SKM-1 (cell line): ENCODE data around the gene PLOD1.
"Not testable (repeated sequence)": the region's sequence is repeated elsewhere in the genome, so short reads cannot be mapped to it uniquely, and the experiment has no call there.

Source experiments
- DNase-seq: peaks from one replicate; lab custom pipeline; 2025; ENCODE audit not compliant: unreplicated experiment; lab: John Stamatoyannopoulos, UW

The PLOD1 gene

DNA sequence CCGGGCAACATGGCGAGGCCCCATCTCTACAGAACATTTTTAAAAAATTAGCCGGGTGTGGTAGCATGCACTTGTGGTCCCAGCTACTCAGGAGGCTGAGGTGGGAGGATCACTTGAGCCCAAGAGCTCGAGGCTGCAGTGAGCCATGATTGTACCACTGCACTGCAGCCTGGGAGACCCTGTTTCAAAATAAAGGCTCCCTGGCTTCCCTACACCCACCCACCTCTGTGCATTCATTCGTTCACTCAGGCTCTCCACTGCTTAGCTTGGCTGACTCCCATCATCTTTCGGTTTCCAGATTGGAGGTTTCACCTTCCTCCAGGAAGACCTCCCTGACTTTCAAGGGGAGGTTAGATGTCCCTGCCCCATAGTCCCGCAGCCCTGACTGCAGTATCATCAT lies 22.5 kb upstream of the PLOD1 start:
- DNase-seq = no peak

DNA sequence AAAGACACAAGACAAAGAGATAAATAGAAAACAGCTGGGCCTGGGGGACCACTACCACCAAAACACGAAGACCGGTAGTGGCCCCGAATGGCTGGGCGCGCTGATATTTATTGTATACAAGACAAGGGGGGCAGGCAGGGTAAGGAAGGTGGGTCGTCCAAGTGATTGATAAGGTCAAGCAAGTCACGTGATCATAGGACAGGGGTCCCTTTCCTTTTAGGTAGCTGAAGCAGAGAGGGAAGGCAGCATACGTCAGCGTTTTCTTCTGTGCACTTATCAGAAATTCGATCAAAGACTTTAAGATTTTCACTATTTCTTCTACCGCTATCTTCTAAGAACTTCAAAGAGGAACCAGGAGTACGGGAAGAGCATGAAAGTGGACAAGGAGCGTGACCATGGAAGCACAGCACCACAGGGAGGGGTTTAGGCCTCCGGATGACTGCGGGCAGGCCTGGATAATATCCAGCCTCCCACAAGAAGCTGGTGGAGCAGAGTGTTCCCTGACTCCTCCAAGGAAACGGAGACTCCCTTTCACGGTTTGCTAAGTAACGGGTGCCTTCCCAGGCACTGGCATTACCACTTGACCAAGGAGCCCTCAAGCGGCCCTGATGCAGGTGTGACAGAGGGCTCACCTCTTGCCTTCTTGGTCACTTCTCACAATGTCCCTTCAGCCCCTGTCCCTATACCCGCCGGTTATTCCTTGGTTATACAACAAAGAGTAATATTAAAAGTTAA lies 21.9 kb upstream of the PLOD1 start:
- not testable (repeated sequence) for DNase-seq

DNA sequence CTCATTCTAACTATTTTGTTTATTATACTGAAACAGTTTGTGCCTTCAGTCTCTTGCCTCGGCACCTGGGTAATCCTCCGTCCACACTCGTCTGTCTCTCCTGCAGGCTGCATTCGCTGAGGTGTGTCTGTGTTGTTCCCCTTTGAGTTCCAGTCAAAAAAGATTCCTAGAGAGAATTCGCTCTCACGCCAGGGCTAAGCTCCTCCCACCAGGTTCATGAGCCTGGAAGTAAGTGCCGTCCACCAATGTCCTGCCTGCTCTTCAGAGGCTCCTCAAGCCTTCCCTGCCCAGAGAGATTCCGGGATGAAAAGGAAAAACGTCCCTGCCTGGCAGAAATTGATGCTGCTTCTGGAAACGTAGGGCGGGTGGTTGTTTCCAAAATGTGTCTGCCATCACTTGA lies 21.2 kb upstream of the PLOD1 start:
- no peak for DNase-seq

DNA sequence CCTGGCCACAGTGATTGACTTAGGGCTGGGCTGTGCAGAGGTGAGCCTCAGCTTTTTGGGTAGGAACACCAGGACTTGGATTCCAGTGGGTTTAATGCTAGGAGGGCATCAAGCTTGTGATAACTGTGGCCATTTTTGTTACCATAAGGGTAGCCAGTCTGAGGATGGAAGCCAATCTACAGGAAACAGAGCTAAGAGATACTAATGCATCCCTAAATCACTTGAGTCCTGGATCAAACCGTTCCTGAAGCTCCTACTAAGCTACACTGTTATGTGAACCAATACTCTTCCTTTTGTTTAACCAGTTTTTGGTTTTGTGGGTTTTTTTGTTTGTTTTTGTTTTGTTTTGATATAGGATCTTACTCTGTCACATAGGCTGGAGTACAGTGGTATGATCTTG lies 20.5 kb upstream of the PLOD1 start:
- no peak for DNase-seq

- no peak for DNase-seq
Observed at GRCh38 chr1:11918799-11919519, 15.6 kb upstream of the PLOD1 start.

GRCh38 chr1:11919621-11920020 lies 14.9 kb upstream of the PLOD1 start:
- no peak for DNase-seq

DNA sequence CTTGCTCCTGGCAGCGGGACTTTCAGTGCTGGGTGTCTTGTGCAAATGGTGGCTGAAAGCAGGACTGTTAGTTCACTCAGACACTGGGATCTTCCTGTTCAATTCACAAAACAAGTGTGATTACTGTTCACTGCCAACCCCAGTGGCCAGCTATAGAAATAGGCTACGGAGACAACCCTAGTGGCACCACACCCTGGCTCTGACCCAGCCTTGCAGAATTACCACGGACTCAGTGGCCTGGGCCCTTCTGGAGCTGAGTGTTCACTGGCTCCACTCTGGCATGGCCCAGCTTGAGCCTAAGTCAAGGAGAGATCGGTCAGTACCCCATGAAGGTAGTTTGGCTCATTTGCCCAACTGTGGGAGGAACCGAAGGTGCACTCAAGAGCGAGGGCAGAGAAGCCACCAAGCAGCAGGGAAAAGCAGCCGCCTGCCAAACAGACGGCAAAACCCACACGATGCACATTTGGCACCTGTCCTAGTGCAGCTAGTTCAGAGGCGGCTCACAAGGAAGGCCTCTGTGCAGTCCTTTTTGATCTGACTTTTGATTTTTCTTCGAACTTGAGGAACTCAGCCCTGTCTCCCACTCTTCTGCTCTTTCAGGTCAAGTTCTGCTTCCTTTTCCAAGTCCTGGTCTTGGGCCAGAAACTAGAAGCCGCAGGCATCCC lies 14.1 kb upstream of the PLOD1 start:
- DNase-seq = no peak

DNA sequence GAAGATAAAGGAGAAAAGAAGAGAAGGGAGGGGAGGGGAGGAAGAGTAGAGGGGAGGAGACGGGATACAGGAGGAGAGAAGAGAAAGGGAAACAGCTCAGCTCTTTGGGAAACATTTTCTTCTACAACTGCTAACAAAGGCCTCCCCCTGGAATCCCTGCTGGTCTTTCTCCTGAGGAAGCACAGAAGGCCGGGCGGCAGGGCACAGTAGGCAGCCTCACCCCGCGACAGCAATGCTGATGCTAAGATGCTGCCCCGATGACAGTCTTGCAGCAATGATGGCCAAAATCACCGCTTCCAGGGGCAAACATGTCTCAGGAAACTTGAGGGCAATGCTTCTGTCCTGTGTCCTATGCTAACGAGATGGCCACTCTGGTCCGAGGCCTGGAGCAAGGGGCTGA lies 13.5 kb upstream of the PLOD1 start:
- no peak for DNase-seq

GRCh38 chr1:11923069-11923826 lies 11.3 kb upstream of the PLOD1 start:
- no peak for DNase-seq

DNA sequence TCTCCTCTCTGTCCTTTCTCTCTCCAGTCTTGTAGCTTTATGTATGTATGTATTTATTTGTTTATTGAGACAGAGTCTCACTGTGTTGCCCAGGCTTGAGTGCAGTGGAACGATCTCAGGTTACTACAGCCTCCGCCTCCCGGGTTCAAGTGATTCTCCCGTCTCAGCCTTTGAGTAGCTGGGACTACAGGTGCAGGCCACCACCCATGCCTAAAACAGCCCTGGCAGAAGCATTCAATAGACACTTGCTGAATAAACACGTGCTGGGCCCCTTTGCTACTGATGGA lies 10.7 kb upstream of the PLOD1 start:
- no peak for DNase-seq

- no peak for DNase-seq
Observed at GRCh38 chr1:11924334-11925195, 10.0 kb upstream of the PLOD1 start.

- not testable (repeated sequence) for DNase-seq
Observed at GRCh38 chr1:11925196-11925937, 9.2 kb upstream of the PLOD1 start.

DNA sequence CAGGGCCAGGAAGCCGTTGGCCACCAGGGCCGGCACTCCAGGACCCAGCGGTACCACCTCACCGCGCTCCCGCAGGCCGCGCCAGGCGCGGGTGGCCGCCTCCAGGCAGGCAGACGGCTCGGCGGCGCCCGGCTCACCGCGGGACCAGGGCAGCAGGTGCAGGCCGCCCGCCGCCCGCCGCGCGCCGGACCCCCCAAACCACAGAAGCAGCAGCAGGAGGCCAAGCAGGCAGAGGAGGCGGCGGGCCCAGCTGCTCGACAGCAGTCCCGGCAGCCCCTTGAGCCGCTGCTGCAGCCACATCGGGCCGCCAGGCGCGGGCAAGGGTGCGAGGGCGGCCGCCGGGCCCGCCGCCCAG lies 8.6 kb upstream of the PLOD1 start:
- no peak for DNase-seq

DNA sequence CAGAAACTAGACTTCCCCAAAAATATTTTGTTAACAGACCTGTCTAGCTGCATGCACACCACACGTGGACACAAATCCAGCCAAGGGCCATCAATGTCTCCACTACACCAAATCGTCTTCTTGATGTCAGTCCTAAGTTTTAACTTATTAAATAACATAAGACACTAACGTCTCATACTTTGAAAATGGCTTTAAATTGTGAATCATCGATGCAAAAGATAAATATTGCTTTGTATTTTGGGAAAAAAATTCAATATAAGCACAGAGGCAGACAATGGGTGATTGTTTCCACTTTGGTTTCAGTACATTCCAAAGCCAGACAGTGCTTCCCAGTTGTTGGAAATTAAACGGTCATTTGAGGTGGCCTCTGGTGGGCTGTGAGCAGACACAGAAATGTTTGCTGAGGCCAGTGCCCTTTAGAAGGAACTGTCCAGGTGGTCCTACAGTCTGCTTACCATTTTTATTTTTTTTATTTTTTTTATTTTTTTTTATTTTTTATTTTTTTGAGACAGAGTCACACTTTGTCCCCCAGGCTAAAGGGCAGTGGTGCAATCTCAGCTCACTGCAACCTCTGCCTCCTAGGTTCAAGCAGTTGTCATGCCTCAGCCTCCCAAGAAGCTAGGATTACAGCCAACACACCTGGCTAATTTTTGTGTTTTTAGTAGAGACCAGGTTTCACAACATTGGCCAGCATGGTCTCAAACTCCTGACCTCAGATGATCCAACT lies 6.5 kb upstream of the PLOD1 start:
- DNase-seq = no peak

GRCh38 chr1:11929849-11930248 lies 4.7 kb upstream of the PLOD1 start:
- no peak for DNase-seq

GRCh38 chr1:11930571-11931445 lies 3.7 kb upstream of the PLOD1 start:
- DNase-seq = peak; percentile 10

GRCh38 chr1:11931845-11932244 lies 2.7 kb upstream of the PLOD1 start:
- DNase-seq = no peak

DNA sequence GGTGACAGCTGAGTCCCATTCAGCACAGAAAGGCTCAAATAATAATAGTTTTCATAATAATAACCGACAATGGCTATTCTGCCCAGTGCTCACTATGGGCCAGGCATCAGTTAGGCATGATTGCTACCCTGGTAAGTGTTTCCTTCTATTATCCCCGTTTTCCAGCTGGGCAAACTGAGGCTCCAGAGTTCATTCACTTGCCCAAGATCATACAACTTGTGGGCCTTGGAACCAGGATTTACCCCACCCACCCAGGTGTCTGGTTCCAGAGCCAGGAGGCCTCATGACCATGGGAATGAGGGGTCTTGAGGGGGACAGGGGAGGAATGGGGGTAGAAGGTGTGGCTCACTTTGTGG lies 518 bp downstream of the PLOD1 start:
- no peak for DNase-seq

DNA sequence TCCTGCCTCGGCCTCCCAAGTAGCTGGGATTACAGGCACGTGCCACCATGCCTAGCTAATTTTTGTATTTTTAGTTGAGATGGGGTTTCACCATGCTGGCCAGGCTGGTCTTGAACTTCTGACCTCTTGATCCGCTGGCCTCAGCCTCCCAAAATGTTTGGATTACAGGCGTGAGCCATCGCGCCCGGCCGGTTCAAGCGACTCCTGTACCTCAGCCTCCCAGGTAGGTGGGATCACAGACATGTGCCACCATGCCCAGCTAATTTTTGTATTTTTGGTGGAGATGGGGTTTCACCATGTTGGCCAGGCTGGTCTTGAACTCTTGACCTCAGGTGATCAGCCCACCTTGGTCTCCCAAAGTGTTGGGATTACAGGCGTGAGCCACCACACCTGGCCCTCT lies 1.2 kb downstream of the PLOD1 start:
- not testable (repeated sequence) for DNase-seq
